PC-9 (cell line): ENCODE data around the gene REG4.

Experiments
- CTCF ChIP-seq: fragments of 200-600 bp; sonication (generic); conservative IDR thresholded peaks from 2 replicates; pipeline ENCODE4 v1.6.1; 2017; ENCODE audit warnings: mixed run types, antibody characterized with exemption, mild to moderate bottlenecking, moderate library complexity
- EZH2 ChIP-seq: fragments of 200-600 bp; sonication (generic); IDR thresholded peaks from 2 replicates; pipeline ENCODE4 v1.8.0; 2017; ENCODE audit warnings: antibody characterized with exemption, low read depth

DNA sequence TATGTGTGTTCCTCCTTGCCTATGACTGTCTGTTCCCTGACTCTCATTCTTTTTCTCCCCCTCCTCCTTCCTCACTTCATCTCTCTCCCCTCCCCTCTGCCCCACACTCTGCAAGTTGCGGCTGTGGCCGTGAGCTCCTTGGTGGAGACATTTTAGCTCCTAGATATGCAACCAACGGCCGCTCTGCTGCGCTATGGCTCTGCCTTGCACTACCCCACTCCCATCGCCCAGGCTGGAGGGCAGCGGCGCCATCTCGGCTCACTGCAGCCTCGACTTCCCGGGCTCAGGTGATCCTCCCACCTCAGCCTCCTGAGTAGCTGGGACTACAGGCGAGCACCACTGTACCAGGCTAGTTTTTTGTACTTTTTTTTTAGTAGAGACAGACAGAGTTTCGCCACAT is 5.5 kb downstream of the REG4 start:
- TF ChIP-seq CTCF (no peak), EZH2 (no peak)
